SK-N-SH treated with all-trans-retinoic acid at 6 μM for 48 hours (cell line): Measurements from ENCODE around the gene TSPYL4.

ENCODE experiments used
- ATAC-seq: fragments of 200-7000 bp; cut with Tn5 transposase; 3 replicates; pipeline ENCODE4 v1.9.1; 2020; ENCODE audit warnings: mild to moderate bottlenecking, moderate library complexity
- ARNTL ChIP-seq: fragments of 450-650 bp; formaldehyde crosslinking; IDR thresholded peaks from 2 replicates; pipeline ENCODE4 v1.5.0; 2020; ENCODE audit warnings: low read depth, mild to moderate bottlenecking, moderate library complexity, borderline replicate concordance
- BACH2 ChIP-seq: fragments of 250-450 bp; sonication (Bioruptor Pico); IDR thresholded peaks from 2 replicates; pipeline ENCODE4 v1.9.0; 2021; ENCODE audit warnings: mild to moderate bottlenecking, borderline replicate concordance
- CSDC2 ChIP-seq: fragments of 250-450 bp; sonication (Bioruptor Pico); IDR thresholded peaks from 2 replicates; pipeline ENCODE4 v1.5.0; 2020; ENCODE audit warnings: mild to moderate bottlenecking, moderate library complexity
- ESRRG ChIP-seq: fragments of 250-450 bp; sonication (Bioruptor Pico); IDR thresholded peaks from 2 replicates; pipeline ENCODE4 v1.6.1; 2021; ENCODE audit warnings: mild to moderate bottlenecking
- GLIS3 ChIP-seq: fragments of 250-450 bp; sonication (Bioruptor Pico); IDR thresholded peaks from 2 replicates; pipeline ENCODE4 v1.5.0; 2020; ENCODE audit warnings: mild to moderate bottlenecking, moderate library complexity
- ISL1 ChIP-seq: fragments of 250-450 bp; sonication (Bioruptor Pico); IDR thresholded peaks from 2 replicates; pipeline ENCODE4 v2.1.2; 2022; ENCODE audit warnings: mild to moderate bottlenecking, moderate library complexity
- OSR1 ChIP-seq: fragments of 250-450 bp; sonication (Bioruptor Pico); IDR thresholded peaks from 2 replicates; pipeline ENCODE4 v1.8.0; 2022; ENCODE audit warnings: moderate library complexity, mild to moderate bottlenecking, inconsistent platforms
- PPARA ChIP-seq: fragments of 250-450 bp; sonication (Bioruptor Pico); IDR thresholded peaks from 2 replicates; pipeline ENCODE4 v1.5.0; 2020; ENCODE audit warnings: mild to moderate bottlenecking, borderline replicate concordance
- RARB ChIP-seq: fragments of 250-450 bp; sonication (Bioruptor Pico); IDR thresholded peaks from 2 replicates; pipeline ENCODE4 v1.8.0; 2021; ENCODE audit warnings: mild to moderate bottlenecking, moderate library complexity
- SNAI2 ChIP-seq: fragments of 250-450 bp; sonication (Bioruptor Pico); IDR thresholded peaks from 2 replicates; pipeline ENCODE4 v1.5.0; 2020; ENCODE audit warnings: mild to moderate bottlenecking, moderate library complexity
- TCF4 ChIP-seq: fragments of 250-450 bp; sonication (Bioruptor Pico); IDR thresholded peaks from 2 replicates; pipeline ENCODE4 v1.8.0; 2021; ENCODE audit warnings: mild to moderate bottlenecking, moderate library complexity, borderline replicate concordance
- TOX ChIP-seq: fragments of 250-450 bp; sonication (Bioruptor Pico); IDR thresholded peaks from 2 replicates; pipeline ENCODE4 v1.8.0; 2021; ENCODE audit warnings: mild to moderate bottlenecking, moderate library complexity, borderline replicate concordance
- ZC3H10 ChIP-seq: fragments of 250-450 bp; sonication (Bioruptor Pico); IDR thresholded peaks from 2 replicates; pipeline ENCODE4 v1.5.1; 2021; ENCODE audit warnings: mild to moderate bottlenecking, moderate library complexity
- ZFP3 ChIP-seq: fragments of 250-450 bp; sonication (Bioruptor Pico); IDR thresholded peaks from 2 replicates; pipeline ENCODE4 v1.5.0; 2020; ENCODE audit warnings: mild to moderate bottlenecking, moderate library complexity
- ZNF565 ChIP-seq: fragments of 450-650 bp; formaldehyde crosslinking; conservative IDR thresholded peaks from 2 replicates; pipeline ENCODE4 v1.5.0; 2020; ENCODE audit warnings: low read depth, mild to moderate bottlenecking, moderate library complexity
- ZNF70 ChIP-seq: fragments of 450-650 bp; formaldehyde crosslinking; IDR thresholded peaks from 2 replicates; pipeline ENCODE4 v1.5.0; 2020; ENCODE audit warnings: mild to moderate bottlenecking, moderate library complexity
- ZNF8 ChIP-seq: fragments of 450-650 bp; formaldehyde crosslinking; IDR thresholded peaks from 2 replicates; pipeline ENCODE4 v1.5.0; 2020; ENCODE audit warnings: mild to moderate bottlenecking, moderate library complexity
- TF ChIP-seq, protein P1 (sequence below): fragments of 250-450 bp; sonication (Bioruptor Pico); IDR thresholded peaks from 2 replicates; pipeline ENCODE4 v1.8.0; 2020; ENCODE audit warnings: mild to moderate bottlenecking, moderate library complexity, borderline replicate concordance
- TF ChIP-seq, protein P2 (sequence below): fragments of 250-450 bp; sonication (Bioruptor Pico); IDR thresholded peaks from 2 replicates; pipeline ENCODE4 v1.8.0; 2021; ENCODE audit warnings: low read depth, mild to moderate bottlenecking, moderate library complexity, borderline replicate concordance
- TF ChIP-seq, protein P3 (sequence below): fragments of 250-450 bp; sonication (Bioruptor Pico); IDR thresholded peaks from 2 replicates; pipeline ENCODE4 v1.5.1; 2021; ENCODE audit warnings: mild to moderate bottlenecking, moderate library complexity
- TF ChIP-seq, protein P4 (sequence below): fragments of 250-450 bp; sonication (Bioruptor Pico); IDR thresholded peaks from 2 replicates; pipeline ENCODE4 v1.5.1; 2020; ENCODE audit warnings: low read depth, mild to moderate bottlenecking, moderate library complexity

TSPYL4 gene

DNA sequence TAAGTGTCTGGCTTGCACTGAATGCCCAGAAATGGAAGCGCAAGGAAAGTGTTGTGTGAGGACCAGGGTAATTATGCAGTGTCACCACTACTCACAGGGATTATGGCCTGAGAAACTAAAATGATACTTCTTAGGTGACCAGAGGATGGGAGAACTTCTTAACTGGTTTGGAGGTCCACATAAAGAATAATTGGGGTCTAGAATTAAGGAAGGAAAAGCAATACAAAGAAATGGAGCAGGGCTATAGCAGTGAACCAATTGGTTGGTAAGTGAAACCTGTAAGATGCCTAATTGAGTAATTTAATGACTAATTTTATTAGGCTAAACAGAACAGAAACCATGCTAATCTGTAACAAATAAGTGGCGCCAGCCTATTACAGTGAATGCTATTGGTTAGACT is 5.3 kb downstream of the TSPYL4 start:
- TF ChIP-seq ZFP3 (CRISPR knock-in tag) (no peak), RARB (CRISPR knock-in tag) (no peak), ZNF8 (CRISPR knock-in tag) (no peak), TCF4 (no peak), ARNTL (no peak), ZNF565 (CRISPR knock-in tag) (no peak), BACH2 (no peak), OSR1 (CRISPR knock-in tag) (no peak), TOX (no peak), CSDC2 (CRISPR knock-in tag) (no peak)
- TF ChIP-seq, protein P1, sequence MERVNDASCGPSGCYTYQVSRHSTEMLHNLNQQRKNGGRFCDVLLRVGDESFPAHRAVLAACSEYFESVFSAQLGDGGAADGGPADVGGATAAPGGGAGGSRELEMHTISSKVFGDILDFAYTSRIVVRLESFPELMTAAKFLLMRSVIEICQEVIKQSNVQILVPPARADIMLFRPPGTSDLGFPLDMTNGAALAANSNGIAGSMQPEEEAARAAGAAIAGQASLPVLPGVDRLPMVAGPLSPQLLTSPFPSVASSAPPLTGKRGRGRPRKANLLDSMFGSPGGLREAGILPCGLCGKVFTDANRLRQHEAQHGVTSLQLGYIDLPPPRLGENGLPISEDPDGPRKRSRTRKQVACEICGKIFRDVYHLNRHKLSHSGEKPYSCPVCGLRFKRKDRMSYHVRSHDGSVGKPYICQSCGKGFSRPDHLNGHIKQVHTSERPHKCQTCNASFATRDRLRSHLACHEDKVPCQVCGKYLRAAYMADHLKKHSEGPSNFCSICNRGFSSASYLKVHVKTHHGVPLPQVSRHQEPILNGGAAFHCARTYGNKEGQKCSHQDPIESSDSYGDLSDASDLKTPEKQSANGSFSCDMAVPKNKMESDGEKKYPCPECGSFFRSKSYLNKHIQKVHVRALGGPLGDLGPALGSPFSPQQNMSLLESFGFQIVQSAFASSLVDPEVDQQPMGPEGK: no peak
- TF ChIP-seq, protein P2, sequence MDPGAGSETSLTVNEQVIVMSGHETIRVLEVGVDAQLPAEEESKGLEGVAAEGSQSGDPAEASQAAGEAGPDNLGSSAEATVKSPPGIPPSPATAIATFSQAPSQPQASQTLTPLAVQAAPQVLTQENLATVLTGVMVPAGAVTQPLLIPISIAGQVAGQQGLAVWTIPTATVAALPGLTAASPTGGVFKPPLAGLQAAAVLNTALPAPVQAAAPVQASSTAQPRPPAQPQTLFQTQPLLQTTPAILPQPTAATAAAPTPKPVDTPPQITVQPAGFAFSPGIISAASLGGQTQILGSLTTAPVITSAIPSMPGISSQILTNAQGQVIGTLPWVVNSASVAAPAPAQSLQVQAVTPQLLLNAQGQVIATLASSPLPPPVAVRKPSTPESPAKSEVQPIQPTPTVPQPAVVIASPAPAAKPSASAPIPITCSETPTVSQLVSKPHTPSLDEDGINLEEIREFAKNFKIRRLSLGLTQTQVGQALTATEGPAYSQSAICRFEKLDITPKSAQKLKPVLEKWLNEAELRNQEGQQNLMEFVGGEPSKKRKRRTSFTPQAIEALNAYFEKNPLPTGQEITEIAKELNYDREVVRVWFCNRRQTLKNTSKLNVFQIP: no peak
- TF ChIP-seq, protein P3, sequence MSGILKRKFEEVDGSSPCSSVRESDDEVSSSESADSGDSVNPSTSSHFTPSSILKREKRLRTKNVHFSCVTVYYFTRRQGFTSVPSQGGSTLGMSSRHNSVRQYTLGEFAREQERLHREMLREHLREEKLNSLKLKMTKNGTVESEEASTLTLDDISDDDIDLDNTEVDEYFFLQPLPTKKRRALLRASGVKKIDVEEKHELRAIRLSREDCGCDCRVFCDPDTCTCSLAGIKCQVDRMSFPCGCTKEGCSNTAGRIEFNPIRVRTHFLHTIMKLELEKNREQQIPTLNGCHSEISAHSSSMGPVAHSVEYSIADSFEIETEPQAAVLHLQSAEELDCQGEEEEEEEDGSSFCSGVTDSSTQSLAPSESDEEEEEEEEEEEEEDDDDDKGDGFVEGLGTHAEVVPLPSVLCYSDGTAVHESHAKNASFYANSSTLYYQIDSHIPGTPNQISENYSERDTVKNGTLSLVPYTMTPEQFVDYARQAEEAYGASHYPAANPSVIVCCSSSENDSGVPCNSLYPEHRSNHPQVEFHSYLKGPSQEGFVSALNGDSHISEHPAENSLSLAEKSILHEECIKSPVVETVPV (CRISPR knock-in tag): no peak
- no peak for ATAC-seq

DNA sequence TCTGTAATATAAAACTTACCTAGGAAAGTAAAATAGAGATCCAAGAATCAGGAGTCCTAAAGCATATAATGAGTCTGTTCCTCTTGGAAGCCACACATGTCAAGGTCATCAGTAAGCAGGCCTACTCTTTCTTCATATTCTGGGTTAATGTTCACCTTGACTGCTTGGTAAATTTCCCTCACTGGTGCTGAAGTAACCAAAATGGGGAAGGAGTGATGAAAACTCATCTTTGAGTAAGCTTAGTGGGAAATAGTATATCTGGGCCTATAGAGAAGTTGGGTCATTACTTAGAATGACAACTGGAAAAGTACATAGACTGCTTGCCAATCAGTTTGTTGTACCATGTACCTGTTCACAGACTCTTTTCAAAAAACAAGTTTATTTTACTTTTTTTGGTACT is 6.6 kb downstream of the TSPYL4 start:
- TF ChIP-seq ZNF70 (CRISPR knock-in tag): no peak
- no peak for ATAC-seq

DNA sequence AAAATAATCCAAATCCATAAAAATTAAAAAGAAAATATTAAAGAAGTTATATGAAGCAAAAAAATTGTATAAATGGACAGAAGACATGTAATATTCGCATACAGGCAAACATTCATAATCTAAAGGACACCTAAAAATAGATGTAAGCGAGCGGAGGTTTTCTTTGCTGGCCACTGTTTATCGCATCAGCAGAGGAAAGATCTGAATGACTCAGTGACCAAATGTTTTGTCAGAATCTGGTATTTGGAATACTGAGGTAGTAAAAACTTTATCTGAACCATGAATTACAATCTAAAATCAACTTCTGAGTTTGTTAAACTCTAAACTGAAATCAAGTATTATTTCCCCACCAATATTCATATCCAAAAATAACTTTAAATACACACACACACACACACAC is 7.8 kb downstream of the TSPYL4 start:
- peak; percentile 52 for ATAC-seq

DNA sequence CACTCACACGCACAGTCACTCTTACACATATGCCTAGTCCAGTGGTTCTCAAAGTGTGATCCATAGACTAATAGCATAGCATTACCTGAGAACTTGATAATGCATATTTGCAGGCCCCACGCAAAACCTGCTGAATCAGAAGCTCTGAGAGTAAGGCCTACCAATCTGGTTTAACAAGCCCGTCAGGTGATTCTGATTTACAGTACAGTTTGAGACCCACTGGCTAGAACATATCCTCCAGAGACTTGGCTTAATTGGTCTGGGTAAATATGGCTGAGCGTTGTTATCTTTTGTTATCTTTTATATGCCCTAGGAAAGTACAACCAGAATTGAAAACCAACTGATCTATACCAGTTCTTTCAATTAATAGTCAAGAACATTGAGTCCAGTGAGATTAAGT is 9.6 kb downstream of the TSPYL4 start:
- ATAC-seq: no peak
- TF ChIP-seq, protein P4, sequence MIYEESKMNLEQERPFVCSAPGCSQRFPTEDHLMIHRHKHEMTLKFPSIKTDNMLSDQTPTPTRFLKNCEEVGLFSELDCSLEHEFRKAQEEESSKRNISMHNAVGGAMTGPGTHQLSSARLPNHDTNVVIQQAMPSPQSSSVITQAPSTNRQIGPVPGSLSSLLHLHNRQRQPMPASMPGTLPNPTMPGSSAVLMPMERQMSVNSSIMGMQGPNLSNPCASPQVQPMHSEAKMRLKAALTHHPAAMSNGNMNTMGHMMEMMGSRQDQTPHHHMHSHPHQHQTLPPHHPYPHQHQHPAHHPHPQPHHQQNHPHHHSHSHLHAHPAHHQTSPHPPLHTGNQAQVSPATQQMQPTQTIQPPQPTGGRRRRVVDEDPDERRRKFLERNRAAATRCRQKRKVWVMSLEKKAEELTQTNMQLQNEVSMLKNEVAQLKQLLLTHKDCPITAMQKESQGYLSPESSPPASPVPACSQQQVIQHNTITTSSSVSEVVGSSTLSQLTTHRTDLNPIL (CRISPR knock-in tag): no peak
- TF ChIP-seq SNAI2: no peak

More for the DNA sequence above, 7.8 kb downstream of the TSPYL4 start:
- TF ChIP-seq, protein P2: no peak
- no peak for TF ChIP-seq ESRRG (CRISPR knock-in tag)
- TF ChIP-seq ZNF565 (CRISPR knock-in tag): no peak
- no peak for TF ChIP-seq ZC3H10 (CRISPR knock-in tag)

DNA sequence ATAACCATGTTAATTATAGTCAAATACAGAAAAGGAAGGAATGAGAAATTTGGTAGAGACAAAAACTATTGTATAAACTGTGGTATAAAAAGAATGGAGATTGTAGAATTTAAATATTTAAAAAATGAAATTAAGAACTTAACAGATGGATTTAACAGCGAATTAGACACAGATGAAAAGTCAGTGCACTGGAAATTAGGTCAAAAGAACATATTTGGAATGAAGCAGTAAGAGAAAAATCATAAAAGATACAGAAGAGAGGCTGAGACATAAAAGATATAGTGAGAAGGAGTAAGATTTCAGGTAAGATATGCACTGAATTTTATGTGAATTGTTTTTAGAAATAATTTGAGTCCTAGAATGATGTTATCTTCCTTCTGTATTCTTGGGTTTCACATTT is 14.0 kb downstream of the TSPYL4 start:
- ATAC-seq: no peak
- TF ChIP-seq, protein P4 (CRISPR knock-in tag): no peak
- TF ChIP-seq, protein P3 (CRISPR knock-in tag): no peak
- TF ChIP-seq ZC3H10 (CRISPR knock-in tag): no peak
- TF ChIP-seq PPARA (CRISPR knock-in tag): no peak
- no peak for TF ChIP-seq ZNF565 (CRISPR knock-in tag)
- no peak for TF ChIP-seq GLIS3
- no peak for TF ChIP-seq OSR1 (CRISPR knock-in tag)
- no peak for TF ChIP-seq ISL1 (CRISPR knock-in tag)
- TF ChIP-seq BACH2: no peak
- TF ChIP-seq, protein P2: no peak
- TF ChIP-seq, protein P1: no peak
